Immature natural killer cell (primary cell): ENCODE data around the gene IPO7. TPM values are rescaled to one million over a fixed set of nuclear protein-coding genes. Genes with fewer than 3 reads are reported as not detected.
"Not testable (repeated sequence)": the region's sequence is repeated elsewhere in the genome, so short reads cannot be mapped to it uniquely, and the experiment has no call there.

Source experiments
- DNase-seq, 3 donors: peaks; one replicate each; pipeline ENCODE4 v3.0.0; 2022; ENCODE audit warnings: mixed read lengths in 1 of 3
- H3K27ac Mint-ChIP-seq, 6 donors: one replicate each; pipeline ENCODE4 v1.8.0; 2020; ENCODE audit warnings: mixed read lengths in 6 of 6, mild to moderate bottlenecking in 5 of 6, inconsistent platforms in 4 of 6, moderate library complexity in 3 of 6
- H3K27me3 Mint-ChIP-seq, 3 donors: one replicate each; pipeline ENCODE4 v1.8.0; 2020 to 2021; ENCODE audit warnings: low read depth in 3 of 3, mild to moderate bottlenecking in 3 of 3, mixed read lengths in 3 of 3, moderate library complexity in 3 of 3, inconsistent platforms in 1 of 3
- H3K36me3 Mint-ChIP-seq, 3 donors: one replicate each; pipeline ENCODE4 v1.8.0; 2020; ENCODE audit warnings: mixed read lengths in 3 of 3, inconsistent platforms in 2 of 3, mild to moderate bottlenecking in 2 of 3
- H3K4me1 Mint-ChIP-seq, 2 donors: one replicate each; pipeline ENCODE4 v1.8.0; 2020; ENCODE audit warnings: inconsistent platforms in 2 of 2, mild to moderate bottlenecking in 2 of 2, mixed read lengths in 2 of 2, moderate library complexity in 1 of 2
- H3K4me3 Mint-ChIP-seq, 5 donors: one replicate each; pipeline ENCODE4 v1.8.0; 2020; ENCODE audit warnings: mild to moderate bottlenecking in 5 of 5, mixed read lengths in 5 of 5, inconsistent platforms in 3 of 5, moderate library complexity in 3 of 5
- H3K9me3 Mint-ChIP-seq, 6 donors: one replicate each; pipeline ENCODE4 v1.8.0; 2020; ENCODE audit warnings: mild to moderate bottlenecking in 6 of 6, mixed read lengths in 6 of 6, inconsistent platforms in 4 of 6, moderate library complexity in 3 of 6
- polyA plus RNA-seq, 3 donors: library from polyadenylated mRNA; unstranded; fragments of 300-500 nt; fragmentation: Illumina TruSeq; gene quantifications; one replicate each; pipeline ENCODE4 v1.2.3, GENCODE V29; 2021

The IPO7 gene
- 1 to 10 TPM; 4.1 to 8.6 (median 4.9) TPM for polyA plus RNA-seq

GRCh38 chr11:9384535-9385326, at the start of gene IPO7:
IPO7 (plus strand) TSS chr11:9384652; CDS start chr11:9384764, 112 bp downstream.
- Mint-ChIP-seq H3K9me3 (no peaks in the 10 kb centered on the region), H3K4me1 (peaks cover 35 to 45% of the 10 kb centered on the region in 2 donors), H3K4me3 (peak within 1 kb of the TSS; percentile 91 to 97 (median 96)), H3K27ac (peak within 1 kb of the TSS; percentile 84 to 94 (median 92)), H3K36me3 (no peaks in the 10 kb centered on the region), H3K27me3 (peaks cover 0 to 7% (median 1%) of the 10 kb centered on the region in 3 donors)
- peak; percentile 80 to 84 (median 81) for DNase-seq

- H3K27ac Mint-ChIP-seq: no peak overlapping the region
- no peak overlapping the region for H3K4me3 Mint-ChIP-seq
- H3K36me3 Mint-ChIP-seq: peaks cover 0 to 3% (median 0%) of the 10 kb centered on the region in 3 donors
Measured at GRCh38 chr11:9341638-9342178, 42.7 kb upstream of the IPO7 start.

DNA sequence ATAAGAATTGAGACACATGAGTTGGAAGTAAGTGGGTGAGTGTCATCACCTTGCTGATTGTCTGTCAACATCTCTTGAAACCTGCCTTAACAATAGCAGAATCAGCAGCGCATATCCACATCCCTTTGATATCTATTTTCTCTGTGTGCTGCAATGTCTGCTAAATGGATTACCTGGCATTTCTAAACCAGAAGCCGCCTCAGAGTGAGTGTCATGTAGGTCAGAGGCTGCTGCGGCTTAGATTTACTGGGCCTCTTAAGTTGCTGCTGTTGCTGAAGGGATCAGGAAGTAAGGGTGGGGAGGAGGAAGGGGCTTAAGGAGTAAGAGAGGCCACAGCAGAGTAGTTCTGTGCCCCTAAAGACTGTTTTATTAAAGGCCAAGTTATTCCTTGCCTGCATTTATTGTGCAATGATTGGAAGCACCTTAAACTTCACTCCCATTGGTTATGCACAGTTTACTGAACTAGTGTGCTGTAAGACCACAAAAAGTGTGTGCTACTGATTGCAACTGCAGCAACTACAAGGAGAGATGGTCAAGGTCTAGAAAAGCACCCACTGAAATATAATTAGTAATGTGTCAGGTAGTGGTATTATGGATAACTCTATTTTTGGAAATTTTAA, 40.3 kb upstream of the IPO7 start:
- H3K27me3 Mint-ChIP-seq: peaks cover 4 to 6% (median 5%) of the 10 kb centered on the region in 3 donors
- H3K36me3 Mint-ChIP-seq: peaks cover 0 to 3% (median 0%) of the 10 kb centered on the region in 3 donors
- no peak for DNase-seq
- H3K9me3 Mint-ChIP-seq: no peaks in the 10 kb centered on the region
- no peak overlapping the region for H3K4me3 Mint-ChIP-seq
- no peak overlapping the region for H3K27ac Mint-ChIP-seq
- H3K4me1 Mint-ChIP-seq: peaks cover 10 to 14% of the 10 kb centered on the region in 2 donors

More at GRCh38 chr11:9341638-9342178, 42.7 kb upstream of the IPO7 start:
- H3K27me3 Mint-ChIP-seq: peaks cover 0 to 2% (median 2%) of the 10 kb centered on the region in 3 donors
- no peaks in the 10 kb centered on the region for H3K4me1 Mint-ChIP-seq
- DNase-seq: no peak
- H3K9me3 Mint-ChIP-seq: no peaks in the 10 kb centered on the region

GRCh38 chr11:9347100-9347499, 37.4 kb upstream of the IPO7 start:
- peak overlapping the region in 1 of 5 donors; percentile 3 for H3K4me3 Mint-ChIP-seq
- DNase-seq: peak in 2 of 3 donors; percentile 2 to 10

GRCh38 chr11:9347779-9348178, 36.7 kb upstream of the IPO7 start:
- H3K9me3 Mint-ChIP-seq, H3K36me3 Mint-ChIP-seq, DNase-seq, H3K27ac Mint-ChIP-seq, H3K4me3 Mint-ChIP-seq: not testable (repeated sequence)
- H3K27me3 Mint-ChIP-seq: peaks cover 3 to 11% (median 6%) of the 10 kb centered on the region in 3 donors
- peaks cover 10 to 14% of the 10 kb centered on the region in 2 donors for H3K4me1 Mint-ChIP-seq

More at GRCh38 chr11:9347100-9347499, 37.4 kb upstream of the IPO7 start:
- Mint-ChIP-seq H3K27ac (no peak overlapping the region), H3K9me3 (no peaks in the 10 kb centered on the region), H3K27me3 (peaks cover 5 to 11% (median 6%) of the 10 kb centered on the region in 3 donors), H3K4me1 (peaks cover 10 to 14% of the 10 kb centered on the region in 2 donors), H3K36me3 (peaks cover 0 to 3% (median 0%) of the 10 kb centered on the region in 3 donors)

DNA sequence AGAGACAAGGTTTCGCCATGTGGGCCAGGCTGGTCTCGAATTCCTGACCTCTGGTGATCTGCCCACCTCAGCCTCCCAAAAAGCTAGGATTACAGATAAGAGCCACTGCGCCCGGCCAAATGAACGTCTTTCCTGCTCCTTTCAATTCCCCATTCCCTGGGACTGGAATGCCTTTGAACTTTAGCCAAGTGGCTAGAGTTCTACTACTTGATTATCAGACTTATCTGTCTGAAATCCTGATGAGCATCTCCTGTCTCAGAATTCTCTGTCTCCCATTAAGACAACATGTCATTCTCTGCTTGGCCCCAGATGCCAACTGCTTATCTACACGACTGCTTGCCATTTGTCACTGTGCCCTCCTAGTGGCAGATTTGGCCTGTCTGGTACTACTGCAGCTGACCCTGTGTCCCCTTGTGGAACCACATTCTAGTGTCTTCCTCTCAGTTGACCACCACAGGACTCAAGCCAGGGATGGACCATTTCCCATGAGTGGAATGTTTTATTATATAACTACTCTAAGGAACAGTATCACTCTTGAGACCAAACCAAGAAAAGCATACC, 33.1 kb upstream of the IPO7 start:
- peaks cover 10 to 14% of the 10 kb centered on the region in 2 donors for H3K4me1 Mint-ChIP-seq
- peaks cover 3 to 13% (median 6%) of the 10 kb centered on the region in 3 donors for H3K27me3 Mint-ChIP-seq
- no peaks in the 10 kb centered on the region for H3K36me3 Mint-ChIP-seq
- H3K4me3 Mint-ChIP-seq: no peak overlapping the region
- no peaks in the 10 kb centered on the region for H3K9me3 Mint-ChIP-seq
- H3K27ac Mint-ChIP-seq: no peak overlapping the region
- no peak for DNase-seq

DNA sequence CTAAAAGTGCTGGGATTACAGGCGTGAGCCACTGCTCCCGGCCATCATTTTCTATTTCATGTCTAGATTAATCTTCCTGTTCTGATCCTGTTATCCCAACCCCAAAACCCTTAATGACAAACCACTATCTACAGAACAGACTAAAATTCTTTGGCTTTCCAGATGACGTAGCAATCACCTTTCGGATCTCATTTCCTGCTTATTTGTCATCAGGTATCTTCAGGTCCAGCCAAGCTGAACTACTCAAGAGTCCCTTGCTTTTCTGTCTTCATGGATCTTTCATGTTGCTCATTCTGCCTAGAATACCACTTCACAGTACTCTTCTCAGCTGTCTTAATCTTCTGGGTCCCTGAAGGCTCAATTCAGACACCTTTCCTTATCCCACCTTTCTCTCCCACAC, 27.4 kb upstream of the IPO7 start:
- no peaks in the 10 kb centered on the region for H3K36me3 Mint-ChIP-seq
- H3K9me3 Mint-ChIP-seq: no peaks in the 10 kb centered on the region
- peaks cover 2% of the 10 kb centered on the region in 3 donors for H3K27me3 Mint-ChIP-seq
- H3K4me1 Mint-ChIP-seq: peaks cover 0 to 1% of the 10 kb centered on the region in 2 donors
- H3K27ac Mint-ChIP-seq: no peak overlapping the region
- H3K4me3 Mint-ChIP-seq: no peak overlapping the region
- DNase-seq: no peak

DNA sequence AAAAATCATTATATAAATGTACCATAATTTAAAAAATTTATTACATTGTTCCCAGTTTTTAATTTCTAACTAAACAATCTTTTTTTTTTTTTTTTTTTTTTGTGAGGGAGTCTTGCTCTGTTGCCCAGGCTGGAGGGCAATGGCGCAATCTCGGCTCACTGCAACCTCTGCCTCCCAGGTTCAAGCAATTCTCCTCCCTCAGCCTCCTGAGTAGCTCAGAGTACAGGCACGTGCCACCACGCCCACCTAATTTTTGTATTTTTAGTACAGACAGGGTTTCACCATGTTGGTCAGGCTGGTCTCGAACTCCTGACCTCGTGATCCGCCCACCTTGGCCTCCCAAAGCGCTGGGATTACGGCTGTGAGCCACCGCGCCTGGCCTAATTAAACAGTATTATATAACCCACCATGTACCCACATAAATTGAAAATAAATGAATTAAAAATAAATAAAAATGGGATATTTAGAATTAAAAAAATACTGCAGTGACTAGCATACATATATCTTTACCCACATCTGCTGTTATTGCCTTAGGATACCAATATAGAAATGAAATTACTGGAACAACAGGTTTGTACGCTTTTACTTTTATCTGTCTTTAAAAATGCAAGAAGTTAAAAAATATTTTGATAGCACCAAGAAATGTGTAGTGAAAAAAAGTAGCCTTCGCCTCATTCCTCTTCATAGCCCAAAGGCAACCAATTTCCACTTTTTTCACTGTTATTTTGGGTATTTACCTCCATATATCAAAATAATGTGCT, 23.4 kb upstream of the IPO7 start:
- peaks cover 0 to 10% (median 6%) of the 10 kb centered on the region in 3 donors for H3K27me3 Mint-ChIP-seq
- not testable (repeated sequence) for DNase-seq, H3K4me3 Mint-ChIP-seq, H3K9me3 Mint-ChIP-seq, H3K36me3 Mint-ChIP-seq, H3K27ac Mint-ChIP-seq
- peaks cover 14 to 15% of the 10 kb centered on the region in 2 donors for H3K4me1 Mint-ChIP-seq

- Mint-ChIP-seq H3K4me3 (peak overlapping the region in 1 of 5 donors; percentile 86), H3K4me1 (peaks cover 14 to 15% of the 10 kb centered on the region in 2 donors), H3K27ac (peak overlapping the region; percentile 92 to 97 (median 94)), H3K27me3 (peaks cover 0 to 10% (median 6%) of the 10 kb centered on the region in 3 donors), H3K9me3 (peaks cover 0 to 1% (median 0%) of the 10 kb centered on the region in 6 donors), H3K36me3 (no peaks in the 10 kb centered on the region)
- no peak for DNase-seq
Measured at GRCh38 chr11:9362393-9362863, 22.0 kb upstream of the IPO7 start.

- peak overlapping the region; percentile 92 to 97 (median 94) for H3K27ac Mint-ChIP-seq
- no peaks in the 10 kb centered on the region for H3K36me3 Mint-ChIP-seq
- DNase-seq: peak; percentile 81 to 86 (median 85)
- H3K27me3 Mint-ChIP-seq: peaks cover 0 to 10% (median 6%) of the 10 kb centered on the region in 3 donors
- H3K4me3 Mint-ChIP-seq: peak overlapping the region; percentile 86 to 90 (median 89)
- H3K9me3 Mint-ChIP-seq: peaks cover 0 to 1% (median 0%) of the 10 kb centered on the region in 6 donors
- H3K4me1 Mint-ChIP-seq: peaks cover 14 to 15% of the 10 kb centered on the region in 2 donors
Measured at GRCh38 chr11:9363954-9364912, 20.2 kb upstream of the IPO7 start.

GRCh38 chr11:9367551-9367950, 16.9 kb upstream of the IPO7 start:
- Mint-ChIP-seq H3K27ac (no peak overlapping the region), H3K9me3 (peaks cover 0 to 1% (median 0%) of the 10 kb centered on the region in 6 donors), H3K36me3 (no peaks in the 10 kb centered on the region), H3K4me3 (no peak overlapping the region), H3K27me3 (peaks cover 0 to 14% (median 4%) of the 10 kb centered on the region in 3 donors), H3K4me1 (peaks cover 14% of the 10 kb centered on the region in 2 donors)
- no peak for DNase-seq

DNA sequence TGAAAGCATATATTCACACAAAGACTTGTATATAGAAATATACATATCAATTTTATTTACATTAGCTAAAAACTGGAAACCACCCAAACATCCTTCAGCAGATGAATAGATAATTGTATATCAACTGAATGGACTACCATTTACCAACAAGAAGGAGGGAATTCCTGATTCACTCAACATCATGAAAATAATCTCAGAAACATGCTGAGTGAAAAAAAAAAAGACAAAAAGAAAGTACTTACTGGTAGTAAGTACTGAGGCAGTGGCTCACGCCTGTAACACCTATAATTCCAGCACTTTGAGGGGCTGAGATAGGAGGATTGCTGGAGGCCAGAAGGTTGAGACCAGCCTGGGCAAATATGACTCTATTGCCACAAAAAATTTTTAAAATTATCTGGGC, 7.4 kb upstream of the IPO7 start:
- Mint-ChIP-seq H3K36me3 (no peaks in the 10 kb centered on the region), H3K4me3 (no peak overlapping the region), H3K27me3 (peaks cover 0 to 2% (median 0%) of the 10 kb centered on the region in 3 donors), H3K27ac (no peak overlapping the region), H3K4me1 (no peaks in the 10 kb centered on the region), H3K9me3 (no peaks in the 10 kb centered on the region)
- no peak for DNase-seq
